ENCODE data around the gene KRT13. TPM values are rescaled to one million over a fixed set of nuclear protein-coding genes. Genes with fewer than 3 reads are reported as not detected.

Gene KRT13
- total and polyA plus RNA-seq, 11 donors: 0.31 to 4.1 TPM; not detected in 9

DNA sequence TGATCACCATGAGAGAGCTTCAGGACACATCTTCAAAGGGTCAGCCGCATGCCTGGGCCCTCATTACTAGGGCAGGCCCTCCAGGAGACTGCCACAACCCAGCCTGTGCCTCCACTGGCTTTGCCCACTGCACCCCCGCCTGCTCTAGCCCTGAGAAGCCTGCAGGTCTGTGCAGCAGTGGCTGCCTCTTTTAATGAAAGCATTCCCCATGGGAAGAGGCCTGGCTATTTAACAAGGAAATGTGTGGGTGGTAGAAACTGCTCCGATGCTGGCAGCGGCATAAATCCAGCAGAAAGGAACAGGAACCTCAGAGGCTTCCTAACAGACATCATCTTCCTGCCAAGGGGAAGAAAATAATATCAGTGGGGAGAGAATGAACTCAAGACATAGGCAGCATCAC, 37.9 kb downstream of the KRT13 start:
- no peak overlapping the region for H3K4me3 ChIP-seq
- peaks cover 0 to 31% (median 6%) of the 10 kb centered on the region in 12 donors for H3K9me3 ChIP-seq
- H3K36me3 ChIP-seq: no peaks in the 10 kb centered on the region
- TF ChIP-seq, protein P1, sequence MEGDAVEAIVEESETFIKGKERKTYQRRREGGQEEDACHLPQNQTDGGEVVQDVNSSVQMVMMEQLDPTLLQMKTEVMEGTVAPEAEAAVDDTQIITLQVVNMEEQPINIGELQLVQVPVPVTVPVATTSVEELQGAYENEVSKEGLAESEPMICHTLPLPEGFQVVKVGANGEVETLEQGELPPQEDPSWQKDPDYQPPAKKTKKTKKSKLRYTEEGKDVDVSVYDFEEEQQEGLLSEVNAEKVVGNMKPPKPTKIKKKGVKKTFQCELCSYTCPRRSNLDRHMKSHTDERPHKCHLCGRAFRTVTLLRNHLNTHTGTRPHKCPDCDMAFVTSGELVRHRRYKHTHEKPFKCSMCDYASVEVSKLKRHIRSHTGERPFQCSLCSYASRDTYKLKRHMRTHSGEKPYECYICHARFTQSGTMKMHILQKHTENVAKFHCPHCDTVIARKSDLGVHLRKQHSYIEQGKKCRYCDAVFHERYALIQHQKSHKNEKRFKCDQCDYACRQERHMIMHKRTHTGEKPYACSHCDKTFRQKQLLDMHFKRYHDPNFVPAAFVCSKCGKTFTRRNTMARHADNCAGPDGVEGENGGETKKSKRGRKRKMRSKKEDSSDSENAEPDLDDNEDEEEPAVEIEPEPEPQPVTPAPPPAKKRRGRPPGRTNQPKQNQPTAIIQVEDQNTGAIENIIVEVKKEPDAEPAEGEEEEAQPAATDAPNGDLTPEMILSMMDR (IDR thresholded peaks at IDR 0.05): no peak
- no peak for TF ChIP-seq POLR2A (IDR thresholded peaks at IDR 0.05)
- peaks cover 0 to 8% (median 0%) of the 10 kb centered on the region in 9 donors for H3K27me3 ChIP-seq
- H3K4me1 ChIP-seq: peaks cover 0 to 11% (median 3%) of the 10 kb centered on the region in 12 donors
- 42 to 66% (median 56%) methylated on average over 4 of the region's 4 CpGs for WGBS, 4 donors
- no peak overlapping the region for H3K27ac ChIP-seq
- intact Hi-C loops (cut with DNase I): loop anchor here in 1 of 10 donors (10.0 kb wide), 1 partner anchor 163 kb away; the partner anchor contains the start of genes KRTAP16-1 and KRTAP29-1
- DNase-seq: no peak
- no peak for ATAC-seq

DNA sequence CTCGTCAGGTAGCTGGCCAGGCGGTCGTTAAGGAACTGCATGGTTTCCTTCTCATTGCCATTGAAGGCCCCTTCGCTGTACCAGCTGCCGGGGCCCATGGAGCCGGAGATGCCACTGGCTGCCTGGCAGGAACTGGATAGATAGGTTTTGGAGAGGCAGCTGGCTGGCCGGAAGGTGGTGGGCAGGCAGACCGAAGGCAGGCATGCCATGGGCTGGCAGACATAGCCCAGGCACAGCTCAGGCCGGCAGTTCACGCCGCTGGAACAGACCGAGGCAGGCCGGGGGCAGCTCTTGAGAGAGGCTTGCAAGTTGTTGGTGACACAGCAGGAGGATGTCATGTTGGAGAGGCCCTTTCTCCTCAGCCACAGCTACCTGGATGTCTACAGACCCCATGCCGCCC, 38.4 kb downstream of the KRT13 start, which contains the start of gene KRT32:
Gene KRT32 (minus strand): TSS at position 399 of the 400 bp plus-strand sequence. CDS start 61 bp downstream, at position 338.
- intact Hi-C loops (cut with DNase I): loop anchor here in 1 of 10 donors (10.0 kb wide), 1 partner anchor 162 kb away; the partner anchor contains the start of genes KRTAP16-1 and KRTAP29-1
- Histone ChIP-seq H3K27ac (no peak within 1 kb of the TSS), H3K27me3 (peaks cover 0 to 8% (median 0%) of the 10 kb centered on the region in 9 donors), H3K4me3 (no peak within 1 kb of the TSS), H3K4me1 (peaks cover 0 to 11% (median 3%) of the 10 kb centered on the region in 12 donors), H3K9me3 (peaks cover 0 to 26% (median 4%) of the 10 kb centered on the region in 12 donors), H3K36me3 (no peaks in the 10 kb centered on the region)
- TF ChIP-seq, protein P1 (IDR thresholded peaks at IDR 0.05): no peak
- TF ChIP-seq POLR2A (IDR thresholded peaks at IDR 0.05): no peak
- ATAC-seq: no peak
- DNase-seq: no peak
- WGBS, 4 donors: 89 to 100% (median 90%) methylated on average over 5 to 14 of the region's 14 CpGs

DNA sequence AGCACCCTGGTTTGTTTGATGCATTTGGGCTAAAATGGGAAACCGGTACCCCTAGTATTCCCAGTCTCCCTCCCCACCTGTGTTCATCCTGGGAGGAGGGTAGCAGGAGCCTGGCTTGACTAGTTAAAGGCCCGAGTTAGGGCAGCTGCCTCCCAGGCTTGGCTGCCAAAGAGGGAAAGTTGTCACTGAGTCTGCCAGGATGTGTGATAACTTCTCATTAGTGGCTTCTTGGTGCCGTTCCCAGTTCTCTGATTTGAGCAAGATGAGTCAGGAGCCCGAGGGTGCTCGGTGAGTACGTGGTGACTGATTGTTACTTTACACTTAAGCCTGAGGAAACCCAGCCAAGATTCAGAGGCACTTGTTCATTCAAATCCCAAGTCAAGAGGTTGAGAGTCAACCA, 40.7 kb downstream of the KRT13 start:
- H3K27me3 ChIP-seq: peaks cover 0 to 8% (median 0%) of the 10 kb centered on the region in 9 donors
- ATAC-seq (peak; percentile 96 to 98 (median 97)), DNase-seq (peak in 4 of 5 donors; percentile 68 to 85 (median 78))
- H3K9me3 ChIP-seq: peaks cover 0 to 14% (median 0%) of the 10 kb centered on the region in 12 donors
- TF ChIP-seq POLR2A (IDR thresholded peaks at IDR 0.05): no peak
- TF ChIP-seq, protein P1 (IDR thresholded peaks at IDR 0.05): no peak
- H3K4me1 ChIP-seq: peaks cover 0 to 11% (median 3%) of the 10 kb centered on the region in 12 donors
- H3K27ac ChIP-seq: no peak overlapping the region
- intact Hi-C loops (cut with DNase I): loop anchor here in 2 of 10 donors (2.0 to 10.0 kb wide), 2 partner anchors 160 to 162 kb away; partner anchors contain the start of genes KRTAP29-1 (in 2 of the 2) and KRTAP16-1 (in 1 of the 2)
- H3K4me3 ChIP-seq: no peak overlapping the region
- 7 to 37% (median 24%) methylated on average over 6 of the region's 6 CpGs for whole genome bisulfite sequencing, 4 donors
- no peaks in the 10 kb centered on the region for H3K36me3 ChIP-seq

DNA sequence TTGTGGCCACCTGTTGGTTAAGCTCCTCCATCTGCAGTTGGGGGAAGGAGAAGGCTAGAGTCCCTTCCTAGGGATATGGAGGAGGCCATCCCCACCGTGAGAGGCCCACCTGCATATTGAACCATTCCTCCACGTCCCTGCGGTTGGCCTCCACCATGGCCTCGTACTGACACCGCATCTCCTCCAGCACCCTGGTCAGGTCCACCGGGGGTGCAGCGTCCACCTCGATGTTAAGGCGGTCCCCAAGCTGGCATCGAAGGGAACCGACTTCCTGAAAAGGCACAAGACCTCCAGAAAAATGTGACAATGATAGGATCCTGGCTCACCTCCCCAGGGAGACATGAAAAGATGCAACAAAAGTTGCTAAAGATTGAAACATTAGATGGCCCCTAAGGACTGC, 41.2 kb downstream of the KRT13 start:
- 82 to 92% (median 86%) methylated on average over 11 of the region's 11 CpGs for WGBS, 4 donors
- H3K9me3 ChIP-seq: peaks cover 0 to 14% (median 0%) of the 10 kb centered on the region in 12 donors
- H3K4me3 ChIP-seq: no peak overlapping the region
- H3K27ac ChIP-seq: no peak overlapping the region
- intact Hi-C loops (cut with DNase I): loop anchor here in 2 of 10 donors (2.0 to 10.0 kb wide), 2 partner anchors 159 to 161 kb away; partner anchors contain the start of genes KRTAP29-1 (in 2 of the 2) and KRTAP16-1 (in 1 of the 2)
- H3K4me1 ChIP-seq: peaks cover 0 to 11% (median 3%) of the 10 kb centered on the region in 12 donors
- no peak for TF ChIP-seq POLR2A (IDR thresholded peaks at IDR 0.05)
- TF ChIP-seq, protein P1 (IDR thresholded peaks at IDR 0.05): no peak
- no peak for DNase-seq
- ATAC-seq: no peak
- H3K27me3 ChIP-seq: peaks cover 0 to 8% (median 0%) of the 10 kb centered on the region in 9 donors
- no peaks in the 10 kb centered on the region for H3K36me3 ChIP-seq

All from heart left ventricle (tissue), 16 donors.